GM21786 (cell line): ENCODE measurements around the gene CALB2.
"Not testable (repeated sequence)": the region's sequence is repeated elsewhere in the genome, so short reads cannot be mapped to it uniquely, and the experiment has no call there.

Experiments used
- ATAC-seq: cut with Tn5 transposase; IDR thresholded peaks from one replicate; pipeline ENCODE4 v1.9.1; 2021; ENCODE audit not compliant: unreplicated experiment

The CALB2 gene

DNA sequence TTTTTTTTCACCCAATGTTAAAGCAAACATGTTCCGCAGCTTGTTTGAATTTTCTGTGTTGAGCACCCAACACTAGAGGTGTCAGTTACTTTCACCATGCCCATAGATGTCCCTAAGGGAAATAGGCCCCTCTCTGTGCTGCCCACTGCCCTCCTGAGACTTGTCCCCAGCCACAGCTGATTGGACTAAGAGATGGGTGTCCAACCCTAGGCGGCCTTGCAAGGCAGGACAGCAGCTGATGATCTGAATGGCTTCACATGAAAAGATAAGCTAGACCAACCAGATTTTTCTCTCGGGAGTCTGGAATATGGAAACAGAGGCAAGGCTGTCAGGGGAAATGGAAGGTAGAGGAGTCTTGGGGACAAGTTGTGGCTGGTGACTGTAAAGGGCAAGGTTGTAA, 6.1 kb upstream of the CALB2 start:
- ATAC-seq: no peak

DNA sequence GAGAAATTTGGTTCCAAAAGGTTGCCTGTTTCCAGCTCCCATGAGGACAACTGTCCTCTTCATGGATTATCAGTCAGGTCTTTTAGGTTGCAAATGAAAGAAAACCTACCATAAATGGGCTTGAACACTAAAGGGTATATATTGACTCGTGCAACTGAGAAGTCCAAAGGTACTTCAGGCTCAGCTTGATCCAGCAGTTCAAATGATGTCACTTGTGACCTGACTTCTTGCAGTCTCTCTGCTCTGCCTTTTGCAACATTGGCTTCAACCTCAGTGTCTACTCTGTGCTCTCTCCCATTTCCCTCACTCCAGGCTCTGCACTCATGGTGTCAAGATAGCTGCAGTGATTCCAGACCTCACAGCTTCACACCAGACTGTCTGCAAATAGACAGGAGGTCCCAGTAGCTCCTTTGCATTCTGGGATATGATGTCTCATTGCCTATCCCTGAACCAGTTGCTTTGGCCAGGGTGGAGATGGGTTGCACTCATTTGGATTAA, 5.5 kb upstream of the CALB2 start:
- no peak for ATAC-seq

GRCh38 chr16:71353736-71354135, 4.8 kb upstream of the CALB2 start:
- no peak for ATAC-seq

DNA sequence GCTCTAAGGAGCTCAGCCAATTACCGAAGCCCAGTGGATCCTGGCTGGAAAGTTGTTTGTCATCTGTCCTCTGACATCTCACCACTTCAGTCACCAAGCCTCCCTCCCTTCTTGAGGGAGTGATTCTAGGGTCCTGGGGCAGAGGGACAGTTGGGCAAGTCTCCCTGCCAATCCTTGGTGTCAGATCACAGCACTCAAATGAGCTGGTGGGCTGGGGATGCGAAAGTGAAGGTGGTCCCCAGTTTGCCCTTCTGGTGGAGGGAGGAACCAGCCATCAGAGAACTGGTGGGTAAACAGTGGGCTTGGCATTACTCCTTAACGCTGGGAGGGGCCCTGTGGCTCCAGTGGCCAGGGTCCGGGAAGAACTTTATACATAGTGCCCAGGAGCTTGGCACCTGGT, 4.4 kb upstream of the CALB2 start:
- no peak for ATAC-seq

GRCh38 chr16:71356051-71356740, 2.3 kb upstream of the CALB2 start:
- no peak for ATAC-seq

GRCh38 chr16:71356936-71357335, 1.6 kb upstream of the CALB2 start:
- not testable (repeated sequence) for ATAC-seq

DNA sequence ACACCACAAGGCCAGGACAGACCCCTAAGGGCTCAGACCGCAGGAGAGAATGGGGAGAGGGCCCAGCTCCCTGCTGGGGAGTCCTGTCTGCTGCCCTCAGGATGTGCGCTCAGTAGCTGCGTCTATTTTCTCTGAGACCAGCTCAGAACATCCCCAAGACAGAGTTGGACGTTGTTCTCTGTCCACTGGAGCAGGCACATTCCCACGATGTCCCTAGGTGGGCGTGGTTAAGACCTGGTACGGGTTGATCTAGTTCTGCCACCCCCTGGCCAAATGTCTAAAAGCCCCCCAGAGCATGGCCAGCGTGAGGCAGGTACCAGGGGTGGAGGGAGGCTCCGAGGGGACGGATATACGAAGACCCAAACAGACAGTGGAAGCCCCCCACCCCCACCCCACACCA, 842 bp upstream of the CALB2 start:
- ATAC-seq: no peak

- ATAC-seq: no peak
Observed at GRCh38 chr16:71359431-71359830, 908 bp downstream of the CALB2 start.

DNA sequence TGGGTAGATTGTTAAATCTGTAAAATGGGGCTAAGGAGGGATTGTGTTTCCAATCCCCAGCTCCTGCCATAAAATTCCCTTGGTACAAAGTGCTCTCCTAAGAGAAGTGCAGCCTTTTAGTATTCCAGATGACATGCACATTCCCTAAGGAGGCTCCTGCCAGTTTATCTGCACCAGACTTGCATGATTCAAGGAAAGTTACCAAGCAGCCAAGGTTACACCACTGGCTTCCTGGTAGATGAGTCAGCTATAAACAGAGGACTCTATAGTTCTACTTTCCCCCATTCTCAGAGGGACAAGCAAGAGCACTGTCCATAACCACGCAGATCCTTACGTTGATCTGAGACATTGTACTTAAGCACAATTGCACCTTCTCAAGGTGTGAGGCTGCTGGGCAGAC, 1.9 kb downstream of the CALB2 start:
- no peak for ATAC-seq

DNA sequence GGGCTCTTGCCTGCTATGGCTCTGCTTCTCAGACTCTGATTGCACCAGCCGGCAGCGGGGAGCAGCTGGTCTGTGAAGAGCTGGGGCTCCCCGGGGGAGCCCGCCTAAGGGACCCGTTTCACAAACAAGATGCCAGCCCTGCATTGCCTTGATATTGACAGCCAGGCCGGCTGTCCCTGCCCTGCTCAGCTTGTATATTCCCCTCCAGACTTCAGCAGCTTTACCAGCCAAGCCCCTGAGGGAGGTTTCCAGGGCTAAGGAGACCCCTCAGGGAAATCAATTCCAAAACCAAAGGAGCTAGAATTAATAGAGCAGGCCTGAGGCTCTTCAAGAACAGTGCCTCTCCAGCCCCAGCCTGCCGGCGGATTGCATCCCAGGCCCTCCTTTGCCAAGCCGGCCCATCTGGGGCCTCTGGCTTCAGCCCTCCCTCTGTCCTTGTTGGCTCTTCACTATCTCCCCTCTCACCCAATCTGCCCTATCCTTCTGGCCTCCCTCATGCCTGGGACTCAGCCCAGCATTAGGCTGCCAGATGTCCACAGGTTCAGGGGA, 5.7 kb downstream of the CALB2 start:
- no peak for ATAC-seq

DNA sequence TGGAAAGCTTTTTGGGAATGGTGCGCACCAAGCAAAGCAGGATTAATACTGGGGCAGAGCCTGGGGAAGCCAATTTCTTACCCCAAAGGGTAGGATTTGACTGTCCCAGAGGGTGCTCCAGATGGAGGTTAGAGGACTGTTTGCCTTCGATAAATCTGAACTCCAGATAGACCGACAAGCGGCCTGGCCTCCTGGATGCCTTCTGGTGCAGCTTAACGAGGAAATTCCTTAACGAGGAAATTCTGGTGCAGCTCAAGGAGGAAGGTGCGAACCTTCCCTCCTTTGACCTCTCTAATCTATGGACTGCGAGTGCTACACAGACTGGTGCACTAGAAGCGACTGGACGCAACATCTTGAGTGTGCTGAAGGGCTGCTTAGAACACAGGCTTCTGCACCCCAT, 6.5 kb downstream of the CALB2 start:
- ATAC-seq: no peak

DNA sequence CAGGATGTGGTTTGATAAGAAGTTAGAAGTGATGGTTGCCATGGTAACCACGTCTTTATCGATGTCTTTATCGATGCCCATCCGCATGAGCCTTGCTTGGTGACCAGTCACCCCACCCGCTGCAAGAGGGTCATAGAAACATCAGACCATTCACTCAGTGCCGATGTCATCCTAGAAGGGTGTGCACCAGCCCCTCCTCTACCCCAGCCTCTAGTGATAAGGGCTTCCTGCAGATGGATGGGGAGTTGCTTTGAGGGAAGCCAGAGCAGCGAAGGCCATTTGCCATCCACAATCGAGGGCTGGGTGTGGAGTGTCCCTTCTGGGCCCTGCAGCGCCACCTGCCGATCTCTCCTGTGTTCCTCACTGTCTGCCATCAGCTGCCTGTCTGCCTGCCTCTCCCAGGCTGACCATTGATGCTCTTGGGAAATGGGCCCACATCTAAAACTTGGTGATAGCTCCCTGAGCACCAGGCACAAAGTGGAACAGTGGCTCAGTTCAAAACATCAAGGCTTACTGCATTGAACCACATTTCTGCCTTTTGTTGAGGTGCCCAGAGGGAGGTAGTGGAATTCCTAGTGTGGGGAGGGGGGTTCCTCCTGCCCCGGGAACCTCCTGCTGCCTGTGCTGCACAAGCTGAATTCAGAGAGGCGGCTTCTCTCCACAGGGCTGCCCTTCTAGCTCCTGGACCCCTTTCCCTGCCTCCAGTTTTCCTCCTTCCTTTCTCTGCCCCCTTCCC, 8.9 kb downstream of the CALB2 start:
- no peak for ATAC-seq

DNA sequence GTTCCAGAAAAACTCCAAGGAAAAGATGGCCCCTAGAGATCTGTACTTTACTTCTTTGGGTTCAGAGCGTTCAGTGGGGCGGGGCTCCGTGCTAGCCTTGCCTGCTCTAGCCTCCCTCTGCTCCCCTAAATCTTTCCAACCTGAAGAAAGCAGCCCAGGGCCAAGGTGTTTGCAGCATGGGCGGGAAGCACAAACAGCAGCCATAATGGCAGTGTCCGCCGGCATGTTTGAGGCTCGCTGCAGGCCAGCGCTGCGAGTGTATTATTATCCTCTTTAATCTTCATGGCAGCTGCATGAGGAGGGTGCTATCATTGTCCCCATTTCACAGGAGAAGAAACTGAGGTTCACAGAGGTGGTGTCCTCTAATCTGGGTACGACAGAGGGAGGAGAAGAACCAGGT, 10.4 kb downstream of the CALB2 start:
- ATAC-seq: no peak

GRCh38 chr16:71369494-71369893, 11.0 kb downstream of the CALB2 start:
- no peak for ATAC-seq

DNA sequence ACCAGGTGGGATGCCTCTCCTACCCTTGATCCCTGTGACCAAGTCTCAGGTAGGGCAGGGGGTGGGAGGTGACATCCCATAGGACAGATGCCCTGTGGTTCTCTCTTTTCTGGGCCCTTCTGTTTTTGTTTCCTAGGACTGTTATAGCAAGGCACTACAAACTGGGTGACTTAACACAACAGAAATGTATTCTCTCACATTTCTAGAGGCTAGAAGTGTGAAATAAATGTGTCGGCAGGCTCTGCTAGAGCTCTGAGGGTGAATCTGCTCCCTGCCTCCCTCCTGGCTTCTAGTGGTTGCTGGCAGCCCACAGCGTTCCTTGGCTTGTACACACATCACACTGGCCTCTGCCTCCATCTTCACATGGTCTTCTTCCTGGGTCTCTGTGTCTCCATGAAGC, 12.7 kb downstream of the CALB2 start:
- no peak for ATAC-seq

DNA sequence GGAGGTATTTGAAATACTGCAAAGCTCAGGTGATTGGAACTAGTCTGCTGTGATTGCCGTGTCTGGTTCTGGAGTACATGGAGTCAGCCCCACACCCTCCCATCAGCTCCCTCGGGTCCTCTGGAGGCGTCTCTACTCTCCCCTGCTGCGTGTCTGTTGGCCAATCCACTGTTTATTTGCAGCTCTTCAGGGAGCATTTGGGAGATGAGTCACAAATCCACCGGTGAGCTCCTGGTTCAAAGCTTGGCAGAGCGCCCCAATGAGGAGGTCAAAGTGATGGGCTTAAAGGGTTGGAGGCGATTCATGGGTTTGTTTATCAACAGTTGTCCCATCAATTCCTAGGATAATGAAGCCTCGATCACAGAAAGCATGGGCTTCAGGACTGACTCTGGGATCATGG, 14.6 kb downstream of the CALB2 start:
- ATAC-seq: no peak

DNA sequence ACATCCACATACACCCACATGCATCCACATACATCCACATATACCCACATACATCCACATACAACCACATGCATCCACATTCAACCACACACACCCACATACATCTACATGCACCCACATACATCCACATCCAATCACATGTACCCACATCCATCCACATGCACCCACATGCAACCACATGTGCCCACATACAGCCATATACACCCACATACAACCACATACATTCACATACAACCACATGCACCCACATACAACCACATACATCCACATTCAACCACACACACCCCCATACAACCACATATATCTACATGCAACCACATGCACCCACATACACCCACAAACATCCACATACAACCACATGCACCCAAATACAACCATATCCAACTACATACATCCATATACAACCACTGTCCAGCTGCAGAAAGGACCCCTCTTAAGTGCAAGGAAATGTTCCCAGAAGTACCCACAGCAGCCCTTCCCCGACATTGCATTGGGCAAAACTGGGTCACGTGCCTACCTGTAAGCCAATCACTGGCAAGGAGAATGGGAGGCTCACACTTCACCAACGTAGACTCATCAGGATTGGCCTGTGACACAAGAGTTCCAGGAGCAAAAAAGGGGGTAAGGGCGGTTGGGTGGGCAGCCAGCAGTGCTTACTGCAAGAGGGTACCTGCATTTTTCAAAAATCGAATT, 18.1 kb downstream of the CALB2 start:
- ATAC-seq: no peak

- no peak for ATAC-seq
Observed at GRCh38 chr16:71379711-71380110, 21.2 kb downstream of the CALB2 start.

- no peak for ATAC-seq
Observed at GRCh38 chr16:71380831-71381230, 22.3 kb downstream of the CALB2 start.

GRCh38 chr16:71383054-71383773, 24.7 kb downstream of the CALB2 start:
- ATAC-seq: no peak

- no peak for ATAC-seq
Observed at GRCh38 chr16:71384073-71384724, 25.7 kb downstream of the CALB2 start.
